Memory B cell (primary cell): ENCODE data around the gene ARTN.
A peak's percentile ranks its signal among the peaks of the same experiment; 100 is the strongest.

ENCODE experiments used
- ATAC-seq: fragments of 150-1000 bp; cut with Tn5 transposase; 2 replicates; pipeline ENCODE4 v1.10.0; 2021; ENCODE audit warnings: low read depth, mild to moderate bottlenecking, moderate library complexity
- DNase-seq, 2 donors: peaks; one replicate each; pipeline ENCODE4 v3.0.0; 2022; ENCODE audit warnings: low spot score in 2 of 2
- H3K27ac Mint-ChIP-seq: one replicate; pipeline ENCODE4 v1.8.0; 2022; ENCODE audit warnings: mild to moderate bottlenecking, moderate library complexity, mixed read lengths
- H3K27me3 Mint-ChIP-seq: one replicate; pipeline ENCODE4 v1.8.0; 2022; ENCODE audit warnings: mixed read lengths
- H3K36me3 Mint-ChIP-seq: one replicate; pipeline ENCODE4 v1.8.0; 2022; ENCODE audit warnings: mild to moderate bottlenecking, mixed read lengths
- H3K4me1 Mint-ChIP-seq: one replicate; pipeline ENCODE4 v1.8.0; 2022; ENCODE audit warnings: mixed read lengths
- H3K4me3 Mint-ChIP-seq: one replicate; pipeline ENCODE4 v1.8.0; 2022; ENCODE audit warnings: mild to moderate bottlenecking, moderate library complexity, mixed read lengths
- H3K9me3 Mint-ChIP-seq: one replicate; pipeline ENCODE4 v1.8.0; 2022; ENCODE audit warnings: mixed read lengths

The ARTN gene

DNA sequence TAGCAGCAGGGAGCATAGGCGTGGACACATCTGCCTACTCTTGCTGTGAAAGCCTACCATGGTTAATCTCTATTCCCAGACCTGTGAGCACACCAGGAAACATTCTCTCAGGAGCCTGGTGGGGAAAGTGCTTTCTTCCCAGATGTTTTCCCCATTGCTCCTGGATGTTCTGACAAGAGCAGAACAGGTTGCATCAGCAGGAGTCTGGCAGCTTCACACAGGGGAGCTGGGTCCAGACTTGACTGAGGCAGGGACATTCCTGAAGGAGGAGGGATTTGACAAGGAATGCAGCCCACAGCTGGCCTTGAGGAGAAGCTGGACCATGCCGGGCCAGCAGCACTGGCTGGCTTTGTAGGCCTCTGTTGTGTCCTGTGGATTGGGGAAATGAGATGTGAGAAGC lies 21.0 kb upstream of the ARTN start:
- H3K36me3 Mint-ChIP-seq, result peaks cover 13% of the 10 kb centered on the region
- H3K9me3 Mint-ChIP-seq, result no peaks in the 10 kb centered on the region
- no peak overlapping the region for H3K27ac Mint-ChIP-seq
- H3K27me3 Mint-ChIP-seq, result no peaks in the 10 kb centered on the region
- ATAC-seq (no peak), DNase-seq (no peak)
- no peaks in the 10 kb centered on the region for H3K4me1 Mint-ChIP-seq
- H3K4me3 Mint-ChIP-seq, result no peak overlapping the region

DNA sequence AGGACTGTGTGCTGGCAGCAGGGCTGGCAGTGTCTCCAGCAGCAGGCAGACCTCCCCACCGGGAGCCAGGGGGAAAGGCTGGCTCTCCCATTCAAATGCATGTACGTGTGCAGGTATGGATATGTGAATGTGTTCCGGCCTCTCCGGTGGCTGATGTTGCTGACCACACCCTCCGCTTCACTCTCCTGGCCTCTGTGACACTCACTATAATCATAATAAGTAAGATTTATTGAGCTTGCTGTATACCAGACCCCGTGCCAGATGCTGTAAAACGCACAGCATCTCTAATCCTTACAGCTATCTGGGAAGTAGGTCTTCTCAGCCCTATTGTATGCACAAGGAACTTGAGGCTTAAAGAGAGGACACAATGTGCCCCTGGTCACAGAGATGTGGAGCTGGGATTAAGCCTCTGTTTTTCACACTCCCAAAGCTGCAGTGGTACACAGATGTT lies 20.5 kb upstream of the ARTN start:
- DNase-seq (no peak), ATAC-seq (no peak)
- no peaks in the 10 kb centered on the region for H3K9me3 Mint-ChIP-seq
- H3K27me3 Mint-ChIP-seq, result no peaks in the 10 kb centered on the region
- H3K4me3 Mint-ChIP-seq, result no peak overlapping the region
- peaks cover 9% of the 10 kb centered on the region for H3K36me3 Mint-ChIP-seq
- H3K27ac Mint-ChIP-seq, result no peak overlapping the region
- no peaks in the 10 kb centered on the region for H3K4me1 Mint-ChIP-seq

GRCh38 chr1:43913666-43914360 lies 19.8 kb upstream of the ARTN start:
- H3K4me1 Mint-ChIP-seq, result no peaks in the 10 kb centered on the region
- no peaks in the 10 kb centered on the region for H3K9me3 Mint-ChIP-seq

GRCh38 chr1:43914576-43915525 lies 18.8 kb upstream of the ARTN start:
- Mint-ChIP-seq H3K36me3 (peaks cover 3% of the 10 kb centered on the region), H3K27ac (no peak overlapping the region), H3K27me3 (no peaks in the 10 kb centered on the region), H3K4me3 (no peak overlapping the region), H3K4me1 (no peaks in the 10 kb centered on the region), H3K9me3 (no peaks in the 10 kb centered on the region)
- no peak for DNase-seq
- ATAC-seq, result no peak

More at GRCh38 chr1:43913666-43914360, 19.8 kb upstream of the ARTN start:
- DNase-seq (no peak), ATAC-seq (no peak)
- H3K27me3 Mint-ChIP-seq, result no peaks in the 10 kb centered on the region
- H3K27ac Mint-ChIP-seq, result no peak overlapping the region
- H3K36me3 Mint-ChIP-seq, result peaks cover 6% of the 10 kb centered on the region
- no peak overlapping the region for H3K4me3 Mint-ChIP-seq

GRCh38 chr1:43919906-43920305 lies 13.7 kb upstream of the ARTN start:
- H3K9me3 Mint-ChIP-seq, result no peaks in the 10 kb centered on the region
- H3K36me3 Mint-ChIP-seq, result peaks cover 5% of the 10 kb centered on the region
- H3K27me3 Mint-ChIP-seq, result no peaks in the 10 kb centered on the region
- no peak overlapping the region for H3K27ac Mint-ChIP-seq
- H3K4me3 Mint-ChIP-seq, result no peak overlapping the region
- no peak for DNase-seq
- ATAC-seq, result no peak
- H3K4me1 Mint-ChIP-seq, result no peaks in the 10 kb centered on the region

- H3K4me3 Mint-ChIP-seq, result no peak overlapping the region
- ATAC-seq, result no peak
- DNase-seq, result no peak
- H3K27ac Mint-ChIP-seq, result no peak overlapping the region
- no peaks in the 10 kb centered on the region for H3K27me3 Mint-ChIP-seq
- H3K36me3 Mint-ChIP-seq, result peaks cover 11% of the 10 kb centered on the region
- H3K4me1 Mint-ChIP-seq, result no peaks in the 10 kb centered on the region
- no peaks in the 10 kb centered on the region for H3K9me3 Mint-ChIP-seq
Observed at GRCh38 chr1:43921022-43921421, 12.6 kb upstream of the ARTN start.

DNA sequence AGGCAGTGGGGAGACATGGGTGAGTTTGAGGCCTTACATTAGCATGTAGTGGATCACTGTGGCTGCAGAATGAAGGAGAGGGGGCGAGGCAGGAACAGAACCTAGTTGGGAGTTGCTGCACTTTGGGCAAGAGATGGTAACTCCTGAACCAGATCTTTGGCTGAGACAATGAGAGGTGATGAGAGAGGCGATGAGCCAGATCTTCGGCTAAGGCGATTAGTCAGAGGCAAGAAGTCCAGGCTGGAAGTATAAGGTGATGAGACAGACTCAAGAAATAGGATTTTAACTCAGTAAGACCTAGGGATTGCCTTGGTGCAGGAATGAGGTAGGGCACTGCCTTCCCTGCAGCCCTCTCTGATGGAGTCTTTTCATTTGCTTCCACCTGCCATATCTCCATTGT lies 9.1 kb upstream of the ARTN start:
- no peaks in the 10 kb centered on the region for H3K27me3 Mint-ChIP-seq
- H3K4me1 Mint-ChIP-seq, result no peaks in the 10 kb centered on the region
- ATAC-seq (no peak), DNase-seq (no peak)
- no peak overlapping the region for H3K27ac Mint-ChIP-seq
- H3K9me3 Mint-ChIP-seq, result no peaks in the 10 kb centered on the region
- no peak overlapping the region for H3K4me3 Mint-ChIP-seq
- H3K36me3 Mint-ChIP-seq, result peaks cover 12% of the 10 kb centered on the region

GRCh38 chr1:43925846-43926245 lies 7.8 kb upstream of the ARTN start:
- Mint-ChIP-seq H3K9me3 (no peaks in the 10 kb centered on the region), H3K4me3 (no peak overlapping the region), H3K36me3 (peaks cover 12% of the 10 kb centered on the region), H3K27me3 (no peaks in the 10 kb centered on the region), H3K4me1 (no peaks in the 10 kb centered on the region), H3K27ac (no peak overlapping the region)
- ATAC-seq (no peak), DNase-seq (no peak)

DNA sequence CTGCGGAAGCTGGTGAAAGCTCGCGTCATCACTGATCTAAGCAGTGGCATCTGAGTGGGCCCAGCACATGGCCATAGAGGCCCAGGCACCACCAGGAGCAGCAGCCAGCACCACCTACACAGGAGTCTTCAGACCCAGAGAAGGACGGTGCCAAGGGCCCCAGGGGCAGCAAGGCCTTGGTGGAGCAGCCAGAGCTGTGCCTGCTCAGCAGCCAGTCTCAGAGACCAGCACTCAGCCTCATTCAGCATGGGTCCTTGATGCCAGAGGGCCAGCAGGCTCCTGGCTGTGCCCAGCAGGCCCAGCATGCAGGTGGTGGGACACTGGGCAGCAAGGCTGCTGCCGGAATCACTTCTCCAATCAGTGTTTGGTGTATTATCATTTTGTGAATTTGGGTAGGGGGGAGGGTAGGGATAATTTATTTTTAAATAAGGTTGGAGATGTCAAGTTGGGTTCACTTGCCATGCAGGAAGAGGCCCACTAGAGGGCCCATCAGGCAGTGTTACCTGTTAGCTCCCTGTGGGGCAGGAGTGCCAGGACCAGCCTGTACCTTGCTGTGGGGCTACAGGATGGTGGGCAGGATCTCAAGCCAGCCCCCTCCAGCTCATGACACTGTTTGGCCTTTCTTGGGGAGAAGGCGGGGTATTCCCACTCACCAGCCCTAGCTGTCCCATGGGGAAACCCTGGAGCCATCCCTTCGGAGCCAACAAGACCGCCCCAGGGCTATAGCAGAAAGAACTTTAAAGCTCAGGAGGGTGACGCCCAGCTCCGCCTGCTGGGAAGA lies 3.2 kb upstream of the ARTN start:
- peak; percentile 32 for ATAC-seq
- H3K4me1 Mint-ChIP-seq, result peaks cover 11% of the 10 kb centered on the region
- peaks cover 13% of the 10 kb centered on the region for H3K27me3 Mint-ChIP-seq
- no peaks in the 10 kb centered on the region for H3K9me3 Mint-ChIP-seq
- H3K4me3 Mint-ChIP-seq, result no peak overlapping the region
- H3K36me3 Mint-ChIP-seq, result peaks cover 10% of the 10 kb centered on the region
- no peak overlapping the region for H3K27ac Mint-ChIP-seq
- DNase-seq, result no peak

DNA sequence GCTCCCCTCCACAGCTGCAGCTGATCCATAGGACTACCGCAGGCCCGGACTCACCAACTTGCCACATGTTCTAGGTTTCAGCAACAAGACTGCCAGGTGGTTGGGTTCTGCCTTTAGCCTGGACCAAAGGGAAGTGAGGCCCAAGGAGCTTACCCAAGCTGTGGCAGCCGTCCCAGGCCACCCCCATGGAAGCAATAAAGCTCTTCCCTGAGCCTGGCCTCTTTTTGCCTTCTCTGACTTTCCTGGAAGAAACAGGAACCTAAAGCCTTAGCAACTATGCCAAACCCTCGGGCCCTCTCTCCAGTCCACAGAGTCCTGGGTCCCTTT lies 2.7 kb upstream of the ARTN start:
- Mint-ChIP-seq H3K4me1 (peaks cover 11% of the 10 kb centered on the region), H3K9me3 (no peaks in the 10 kb centered on the region), H3K4me3 (no peak overlapping the region), H3K36me3 (peaks cover 5% of the 10 kb centered on the region), H3K27me3 (peaks cover 16% of the 10 kb centered on the region), H3K27ac (no peak overlapping the region)
- no peak for DNase-seq
- ATAC-seq, result no peak

DNA sequence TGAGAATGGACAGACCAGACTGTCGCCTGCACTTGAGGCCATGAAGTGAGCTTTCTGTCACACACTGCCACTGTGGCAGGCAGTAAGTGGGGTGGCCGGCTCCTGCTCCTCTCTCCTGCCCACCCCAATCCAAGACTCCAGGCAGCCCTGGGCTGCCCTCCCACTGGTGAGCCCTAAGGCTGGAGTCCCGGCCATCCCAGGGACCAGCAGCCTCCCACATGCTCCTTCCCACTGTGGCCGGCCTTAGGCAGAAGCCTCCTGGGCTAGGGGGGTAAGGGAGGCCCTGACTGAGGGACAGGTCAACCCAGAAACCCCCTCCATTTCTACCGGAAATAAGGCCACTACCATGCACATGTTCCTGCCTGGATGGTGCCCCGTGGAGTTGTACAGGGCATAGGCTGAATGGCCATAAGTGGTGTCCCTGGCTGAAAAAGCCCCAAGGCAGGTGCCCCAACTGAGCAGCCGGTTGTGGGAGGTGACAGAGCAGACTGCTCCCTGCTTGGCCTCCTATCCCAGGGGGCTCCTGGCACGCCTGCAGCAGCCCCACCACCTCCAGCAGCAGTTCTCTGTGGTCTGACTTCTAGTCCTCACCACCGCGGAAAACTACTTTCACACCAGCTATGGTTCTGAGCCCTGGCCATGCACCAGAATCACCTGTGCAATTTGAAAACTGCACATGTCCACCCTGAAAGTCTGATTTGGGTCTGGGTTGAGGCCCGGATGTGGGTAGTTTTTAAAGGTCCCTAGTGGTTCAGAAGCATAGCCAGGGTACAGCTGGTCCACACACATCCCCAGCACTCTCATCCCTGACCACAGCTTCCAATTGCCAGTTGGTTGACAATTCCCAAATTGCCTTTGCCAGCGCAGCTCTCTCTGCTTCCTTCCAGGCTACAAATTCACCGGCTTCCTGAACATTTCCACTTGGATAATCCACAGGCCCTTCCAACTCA lies 1.6 kb upstream of the ARTN start:
- peaks cover 3% of the 10 kb centered on the region for H3K36me3 Mint-ChIP-seq
- no peak overlapping the region for H3K4me3 Mint-ChIP-seq
- no peak for ATAC-seq
- peaks cover 11% of the 10 kb centered on the region for H3K4me1 Mint-ChIP-seq
- no peak for DNase-seq
- no peak overlapping the region for H3K27ac Mint-ChIP-seq
- H3K27me3 Mint-ChIP-seq, result peaks cover 16% of the 10 kb centered on the region
- H3K9me3 Mint-ChIP-seq, result no peaks in the 10 kb centered on the region

- H3K27ac Mint-ChIP-seq, result no peak overlapping the region
- peaks cover 11% of the 10 kb centered on the region for H3K4me1 Mint-ChIP-seq
- peaks cover 3% of the 10 kb centered on the region for H3K36me3 Mint-ChIP-seq
- no peak overlapping the region for H3K4me3 Mint-ChIP-seq
- no peaks in the 10 kb centered on the region for H3K9me3 Mint-ChIP-seq
- ATAC-seq (no peak), DNase-seq (no peak)
- H3K27me3 Mint-ChIP-seq, result peaks cover 16% of the 10 kb centered on the region
Observed at GRCh38 chr1:43932786-43933385, 715 bp upstream of the ARTN start.
